NT2/D1 (cell line): ENCODE measurements around the gene ILRUN.
"Not testable (repeated sequence)": the region's sequence is repeated elsewhere in the genome, so short reads cannot be mapped to it uniquely, and the experiment has no call there.

Experiments
- DNase-seq: peaks from one replicate; pipeline ENCODE4 v3.0.0-alpha.2; 2011; ENCODE audit warnings: low read depth, low spot score
- H3K27me3 ChIP-seq: 2 replicates; pipeline ENCODE4 v1.6.0; 2011; ENCODE audit warnings: mild to moderate bottlenecking; ENCODE audit not compliant: insufficient read length, insufficient read depth
- H3K36me3 ChIP-seq: 2 replicates; pipeline ENCODE4 v1.6.1; 2011; ENCODE audit warnings: mild to moderate bottlenecking, low read length, mixed read lengths; ENCODE audit not compliant: insufficient read depth, insufficient read length
- H3K4me1 ChIP-seq: 2 replicates; pipeline ENCODE4 v1.5.1; 2011; ENCODE audit not compliant: insufficient read depth, insufficient read length
- H3K4me3 ChIP-seq: 2 replicates; pipeline ENCODE4 v1.5.1; 2011; ENCODE audit warnings: low read depth; ENCODE audit not compliant: insufficient read length
- H3K9ac ChIP-seq: 2 replicates; pipeline ENCODE4 v1.6.0; 2011; ENCODE audit warnings: low read depth; ENCODE audit not compliant: insufficient read length
- H3K9me3 ChIP-seq: 2 replicates; pipeline ENCODE4 v1.5.1; 2011; ENCODE audit warnings: mild to moderate bottlenecking, low read length; ENCODE audit not compliant: insufficient read depth
- SUZ12 ChIP-seq: IDR thresholded peaks from 2 replicates; pipeline ENCODE4 v1.6.1; 2011; ENCODE audit not compliant: insufficient read length, insufficient read depth; ENCODE audit errors: extremely low read depth
- YY1 ChIP-seq: IDR thresholded peaks from 2 replicates; pipeline ENCODE4 v1.6.1; 2011; ENCODE audit not compliant: insufficient read length, insufficient read depth
- ZNF274 ChIP-seq: IDR thresholded peaks from 2 replicates; pipeline ENCODE4 v1.6.1; 2011; ENCODE audit warnings: mild to moderate bottlenecking, low read depth, low read length

Gene ILRUN

DNA sequence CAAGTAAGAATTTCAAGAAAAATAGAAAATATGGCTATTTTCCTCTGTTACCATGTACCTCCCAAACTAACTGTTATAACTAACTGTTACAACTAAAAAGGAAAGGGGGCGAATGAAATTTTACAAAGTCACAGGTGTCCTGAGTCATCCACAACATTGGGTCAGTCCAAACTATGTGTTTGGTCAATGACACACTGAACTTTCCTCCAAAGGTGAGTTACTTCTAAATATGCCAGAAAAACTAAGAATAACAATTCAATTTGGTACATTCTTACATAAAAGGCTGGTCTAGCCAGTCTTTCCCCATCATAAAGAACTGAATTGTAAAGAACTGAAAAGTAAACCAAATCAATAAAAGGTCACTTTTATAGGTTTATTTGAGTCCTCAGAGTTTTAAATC is 44.3 kb downstream of the ILRUN start:
- no peak overlapping the region for H3K9ac ChIP-seq
- no peaks in the 10 kb centered on the region for H3K9me3 ChIP-seq
- no peak for DNase-seq
- H3K4me1 ChIP-seq, result no peaks in the 10 kb centered on the region
- no peaks in the 10 kb centered on the region for H3K27me3 ChIP-seq
- TF ChIP-seq ZNF274, result no peak
- no peak for TF ChIP-seq YY1
- no peak for TF ChIP-seq SUZ12
- peaks cover 14% of the 10 kb centered on the region for H3K36me3 ChIP-seq
- no peak overlapping the region for H3K4me3 ChIP-seq

DNA sequence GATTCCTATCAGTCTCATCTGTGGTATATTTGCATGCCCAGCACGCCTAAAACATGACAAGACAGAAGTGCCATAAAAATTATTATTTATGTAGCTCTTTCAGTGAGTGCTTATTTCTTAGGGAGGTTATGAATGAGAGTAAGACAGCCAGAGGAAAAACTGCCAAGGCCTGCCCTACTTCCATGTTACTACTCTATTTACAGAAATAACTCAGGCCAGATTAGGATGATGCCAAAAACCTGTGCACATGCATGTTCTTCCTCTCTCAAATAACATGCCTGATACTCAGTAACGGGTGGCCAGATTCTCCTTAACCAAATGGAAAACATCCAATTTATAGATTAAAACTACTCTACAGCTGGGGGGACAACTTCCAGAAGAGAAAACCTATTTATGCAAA is 45.7 kb downstream of the ILRUN start:
- Histone ChIP-seq H3K4me3 (no peak overlapping the region), H3K27me3 (no peaks in the 10 kb centered on the region), H3K9me3 (no peaks in the 10 kb centered on the region), H3K36me3 (peaks cover 26% of the 10 kb centered on the region), H3K9ac (no peak overlapping the region), H3K4me1 (no peaks in the 10 kb centered on the region)
- TF ChIP-seq SUZ12 (no peak), ZNF274 (no peak), YY1 (no peak)
- no peak for DNase-seq

GRCh38 chr6:34650232-34650631 is 46.3 kb downstream of the ILRUN start:
- not testable (repeated sequence) for H3K9ac ChIP-seq, H3K4me1 ChIP-seq, H3K27me3 ChIP-seq, DNase-seq, H3K9me3 ChIP-seq, H3K4me3 ChIP-seq
- H3K36me3 ChIP-seq, result peaks cover 32% of the 10 kb centered on the region

DNA sequence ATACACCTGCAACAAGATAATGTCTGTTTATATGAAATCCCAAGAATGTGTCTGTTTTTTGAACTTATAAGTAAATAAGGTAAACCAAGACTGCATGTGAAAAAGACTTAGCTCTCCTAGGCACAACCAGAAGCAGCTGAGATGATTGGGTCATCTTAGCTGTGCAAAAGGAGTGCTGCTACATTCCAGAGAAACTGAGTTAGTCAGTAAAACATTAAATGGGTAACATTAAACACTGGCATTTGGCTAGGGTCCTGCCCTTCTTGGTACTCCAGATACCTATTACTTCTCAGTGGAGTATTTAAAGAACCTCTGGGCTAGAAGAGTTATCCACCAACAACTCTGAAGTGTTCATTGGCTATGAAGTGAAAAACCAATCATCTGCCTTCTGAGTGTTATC is 47.8 kb downstream of the ILRUN start:
- no peak overlapping the region for H3K9ac ChIP-seq
- no peak overlapping the region for H3K4me3 ChIP-seq
- H3K9me3 ChIP-seq, result no peaks in the 10 kb centered on the region
- peaks cover 36% of the 10 kb centered on the region for H3K36me3 ChIP-seq
- no peaks in the 10 kb centered on the region for H3K27me3 ChIP-seq
- TF ChIP-seq YY1 (no peak), ZNF274 (no peak)
- DNase-seq, result no peak
- no peaks in the 10 kb centered on the region for H3K4me1 ChIP-seq
